GM18873 (cell line): ENCODE data around the gene SLC6A3.
"Not testable (repeated sequence)": the region's sequence is repeated elsewhere in the genome, so short reads cannot be mapped to it uniquely, and the experiment has no call there.

Source experiments
- ATAC-seq: cut with Tn5 transposase; IDR thresholded peaks from one replicate; pipeline ENCODE4 v1.9.1; 2021; ENCODE audit warnings: mild to moderate bottlenecking, moderate library complexity, moderate number of reproducible peaks; ENCODE audit not compliant: unreplicated experiment, low FRiP score

SLC6A3 gene

DNA sequence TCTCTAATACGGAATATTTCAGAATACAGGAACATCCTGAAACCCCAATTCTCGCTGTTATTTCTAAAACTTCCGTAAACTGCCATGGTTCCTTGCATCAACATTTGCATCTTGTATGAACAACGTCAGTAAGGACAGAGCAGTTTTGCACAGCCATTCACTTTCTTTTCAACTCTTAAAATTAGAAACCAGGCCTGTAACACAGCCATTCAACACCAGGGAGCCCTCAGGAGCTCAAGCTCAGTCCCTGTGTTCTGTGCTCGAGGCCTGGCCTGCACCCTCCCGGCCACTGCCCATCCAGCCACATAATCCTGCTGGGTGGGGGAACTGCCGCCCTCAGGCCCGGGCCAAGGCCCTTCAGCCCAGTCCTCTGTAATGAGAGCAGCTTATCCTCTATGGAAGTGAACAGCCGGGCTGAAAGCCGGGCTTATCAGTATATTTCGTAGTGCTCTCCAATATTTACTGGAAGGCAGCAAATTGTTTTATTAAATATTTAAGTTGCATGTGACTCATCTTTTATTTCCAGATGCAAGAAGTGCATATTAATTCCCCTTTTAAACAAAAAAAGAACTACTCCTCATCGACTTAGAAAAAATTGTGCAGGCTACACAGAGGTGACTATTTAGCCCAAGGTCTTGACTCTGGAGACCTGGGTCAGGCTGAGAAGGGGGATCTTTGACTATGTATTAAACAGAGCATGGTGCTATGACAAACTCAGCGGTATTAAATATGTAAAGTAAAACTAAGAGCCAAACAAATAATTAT, 33.2 kb upstream of the SLC6A3 start:
- ATAC-seq, result no peak

DNA sequence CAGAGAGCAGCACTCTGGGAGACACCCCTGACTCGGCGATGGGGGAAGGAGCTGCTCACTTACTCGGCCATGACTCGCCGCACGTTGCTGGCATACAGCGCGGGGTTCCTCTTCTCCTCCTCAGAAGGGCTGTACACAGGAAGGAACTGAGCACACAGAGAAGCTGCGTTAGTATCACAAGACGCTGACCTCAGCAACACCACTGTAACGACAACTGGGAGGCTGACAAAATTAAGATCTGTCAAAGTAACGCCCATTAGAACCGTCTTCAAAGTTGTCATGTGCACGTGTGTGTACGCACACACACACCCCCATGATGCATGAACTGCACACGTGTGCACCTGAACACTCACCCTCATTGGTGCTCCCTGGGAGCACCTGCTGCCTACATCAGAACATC, 32.1 kb upstream of the SLC6A3 start:
- ATAC-seq, result no peak

DNA sequence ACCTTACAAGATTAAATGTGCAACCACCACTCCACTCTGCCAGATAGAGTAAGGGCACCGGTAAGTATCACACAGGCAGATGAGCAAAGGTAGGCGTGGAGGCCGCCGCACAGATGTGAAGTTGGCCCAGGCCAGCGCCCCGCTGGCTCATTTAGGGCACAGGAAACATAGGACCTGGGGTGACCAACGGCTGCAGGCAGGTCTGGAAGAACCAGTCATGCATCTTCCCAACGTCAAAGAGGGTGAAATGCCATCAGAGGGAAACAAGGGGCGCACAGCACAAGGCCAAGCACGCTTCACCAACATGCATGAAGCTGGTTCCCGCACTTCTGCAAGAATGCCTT, 31.7 kb upstream of the SLC6A3 start:
- no peak for ATAC-seq

DNA sequence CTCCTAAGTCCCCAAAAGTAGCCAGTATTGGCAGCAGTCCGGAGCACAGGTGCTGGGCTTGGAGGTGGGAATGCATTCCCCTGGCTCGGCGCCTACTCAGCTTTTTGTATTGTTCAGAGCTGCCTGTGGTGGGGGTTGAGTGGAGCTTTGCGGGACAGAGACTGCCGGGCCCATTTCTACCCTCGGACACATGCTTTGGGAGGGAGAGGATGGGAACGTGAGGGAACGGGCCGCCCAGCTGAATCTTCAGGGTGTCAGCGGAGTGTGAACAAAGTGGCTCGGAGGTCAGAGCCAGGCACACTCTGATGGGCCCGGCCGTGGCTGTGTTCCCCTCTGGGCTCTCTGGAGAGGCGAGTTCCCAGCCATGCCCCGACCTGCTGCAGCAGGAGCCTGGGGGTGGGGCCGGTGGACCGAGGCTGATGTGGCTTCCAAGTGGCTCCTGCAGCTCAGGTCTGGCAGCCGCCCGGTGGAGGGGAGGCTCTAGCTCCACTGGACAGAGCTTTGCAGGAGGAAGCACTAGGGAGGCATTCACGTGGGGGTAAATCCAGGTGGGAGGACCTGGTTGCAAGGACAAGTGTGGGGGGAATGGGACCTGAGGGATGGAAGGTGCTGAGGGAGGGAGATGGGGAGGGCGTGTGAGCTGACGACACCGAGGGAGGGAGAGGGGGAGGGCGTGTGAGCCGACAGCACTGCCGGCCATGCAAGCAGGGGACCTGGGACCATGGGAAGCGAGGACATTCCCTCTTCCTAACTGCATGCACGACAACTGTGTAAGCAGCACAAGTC, 31.1 kb upstream of the SLC6A3 start:
- no peak for ATAC-seq

DNA sequence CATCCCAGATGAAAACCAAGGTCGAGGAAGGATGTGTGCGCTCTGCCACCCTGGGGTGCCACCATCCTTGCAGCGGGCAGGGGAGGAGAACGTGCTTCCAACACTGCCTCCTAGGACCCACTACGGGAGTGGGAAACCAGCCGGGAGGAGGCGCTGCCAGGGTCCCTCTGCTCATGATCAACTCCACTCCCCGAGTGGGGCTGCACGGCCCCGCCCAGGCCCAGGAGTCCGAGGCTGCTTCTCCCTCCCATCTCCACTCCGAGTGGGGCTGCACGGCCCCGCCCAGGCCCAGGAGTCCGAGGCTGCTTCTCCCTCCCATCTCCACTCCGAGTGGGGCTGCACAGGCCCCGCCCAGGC, 30.3 kb upstream of the SLC6A3 start:
- ATAC-seq, result not testable (repeated sequence)

DNA sequence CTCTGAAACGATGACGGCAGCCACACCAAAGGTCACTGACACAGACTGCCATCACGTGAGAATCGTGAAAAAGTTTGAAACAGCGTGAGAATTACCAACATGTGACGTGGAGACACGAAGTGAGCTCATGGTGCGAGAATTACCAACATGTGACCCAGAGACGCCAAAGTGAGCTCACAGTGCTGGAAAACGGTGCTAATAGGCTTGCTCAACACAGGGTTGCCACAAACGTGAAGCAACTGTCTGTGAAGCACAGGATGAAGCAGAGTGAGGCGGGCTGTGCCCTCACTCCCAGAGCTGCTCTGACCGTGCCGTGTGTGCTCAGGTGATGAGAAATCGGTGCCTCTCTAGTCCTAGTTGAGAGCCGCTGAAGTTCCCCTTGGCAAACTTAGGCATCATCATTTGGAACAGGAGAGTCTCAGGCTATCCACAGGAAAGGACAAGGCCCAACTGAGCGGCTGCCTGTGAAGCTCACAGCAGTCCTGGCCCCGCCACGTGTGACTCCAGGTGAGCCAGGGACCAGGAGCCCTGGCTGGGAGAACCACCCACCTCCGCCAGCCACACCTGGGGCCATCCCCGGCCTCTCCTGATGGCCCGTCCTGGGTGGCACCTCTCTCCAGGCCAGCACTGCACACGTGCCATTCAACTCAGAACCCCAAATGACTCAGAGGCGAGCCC, 29.8 kb upstream of the SLC6A3 start:
- ATAC-seq, result no peak

DNA sequence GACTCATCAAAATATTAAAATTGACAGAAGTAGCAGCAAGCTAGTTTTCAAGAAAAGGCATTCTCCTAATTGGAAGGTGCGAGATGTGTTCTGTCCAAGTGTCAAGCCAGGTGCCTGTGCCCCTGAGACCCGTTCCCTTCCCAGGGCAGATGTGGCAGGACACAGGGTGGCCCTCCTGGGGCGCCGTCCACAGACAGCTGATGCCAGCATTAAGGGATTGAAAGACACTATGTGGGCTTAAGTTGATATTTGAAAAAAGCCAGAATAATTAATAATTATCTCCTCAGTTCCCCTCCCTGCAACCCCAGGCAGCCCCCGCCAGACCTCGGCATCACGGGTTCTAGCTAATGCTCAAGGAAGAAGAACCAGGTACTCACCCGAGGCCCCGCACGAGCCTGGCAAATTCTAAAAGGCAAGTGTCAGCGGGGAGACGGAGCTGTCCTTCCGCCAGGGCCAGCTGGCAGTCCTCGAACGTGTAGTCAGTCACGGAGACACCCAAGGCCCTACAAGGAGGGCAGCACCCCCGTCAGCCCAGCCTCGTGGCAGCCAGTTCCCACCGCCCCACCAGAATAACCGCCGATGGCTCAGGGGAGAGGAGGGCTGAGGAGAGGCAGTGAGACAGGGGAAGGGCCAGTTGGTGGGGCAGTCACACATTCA, 29.1 kb upstream of the SLC6A3 start:
- no peak for ATAC-seq

DNA sequence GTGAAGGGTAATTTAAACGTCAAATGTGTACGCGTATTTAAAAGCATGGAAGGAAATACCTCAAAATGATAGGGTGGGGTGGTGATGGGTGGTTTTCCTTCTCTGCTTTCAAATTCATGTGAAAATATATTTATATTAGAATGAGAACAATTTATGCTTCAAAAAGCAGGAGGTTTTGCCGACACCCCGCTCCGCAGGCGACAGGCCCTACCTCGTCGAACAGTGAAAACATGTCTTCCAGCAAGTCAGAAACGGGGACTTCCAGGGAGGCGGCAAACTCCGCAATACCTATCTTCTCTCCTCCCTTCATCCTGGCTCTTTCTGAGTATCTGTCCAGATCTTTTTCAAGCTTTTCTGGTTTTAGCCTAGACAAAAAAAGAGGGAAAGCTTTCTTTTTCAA, 28.5 kb upstream of the SLC6A3 start:
- no peak for ATAC-seq

DNA sequence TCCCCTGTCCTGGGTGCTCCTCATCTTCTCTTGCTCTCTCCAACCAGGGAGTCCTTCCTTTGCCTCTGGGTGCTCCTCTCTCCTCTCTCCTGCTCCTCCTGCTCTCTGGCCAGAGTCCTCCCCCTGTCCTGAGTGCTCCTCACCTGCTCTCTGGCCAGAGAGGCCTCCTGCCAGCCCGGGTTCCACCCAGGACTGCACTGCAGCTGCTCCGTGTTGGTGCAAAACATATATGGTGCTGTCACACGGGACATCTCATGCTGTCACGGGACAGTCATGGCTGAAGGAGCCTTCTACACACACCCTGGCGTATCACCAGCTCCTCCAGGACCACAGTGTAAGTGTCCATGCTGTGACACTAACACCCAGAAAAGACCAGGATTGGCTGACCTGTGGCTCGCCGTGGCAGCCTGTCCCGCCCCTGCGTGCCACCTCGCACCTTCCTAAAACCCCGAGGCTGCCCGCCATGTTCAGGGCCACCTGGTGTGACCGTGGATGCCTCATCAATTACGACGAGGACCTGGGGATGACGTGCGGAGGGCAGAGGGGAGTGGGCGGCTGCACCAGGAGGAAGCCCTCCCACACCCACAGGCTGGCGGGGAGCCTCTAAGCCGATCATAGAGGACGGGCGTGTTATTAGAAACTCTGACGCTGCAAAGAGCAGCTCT, 27.9 kb upstream of the SLC6A3 start:
- no peak for ATAC-seq

DNA sequence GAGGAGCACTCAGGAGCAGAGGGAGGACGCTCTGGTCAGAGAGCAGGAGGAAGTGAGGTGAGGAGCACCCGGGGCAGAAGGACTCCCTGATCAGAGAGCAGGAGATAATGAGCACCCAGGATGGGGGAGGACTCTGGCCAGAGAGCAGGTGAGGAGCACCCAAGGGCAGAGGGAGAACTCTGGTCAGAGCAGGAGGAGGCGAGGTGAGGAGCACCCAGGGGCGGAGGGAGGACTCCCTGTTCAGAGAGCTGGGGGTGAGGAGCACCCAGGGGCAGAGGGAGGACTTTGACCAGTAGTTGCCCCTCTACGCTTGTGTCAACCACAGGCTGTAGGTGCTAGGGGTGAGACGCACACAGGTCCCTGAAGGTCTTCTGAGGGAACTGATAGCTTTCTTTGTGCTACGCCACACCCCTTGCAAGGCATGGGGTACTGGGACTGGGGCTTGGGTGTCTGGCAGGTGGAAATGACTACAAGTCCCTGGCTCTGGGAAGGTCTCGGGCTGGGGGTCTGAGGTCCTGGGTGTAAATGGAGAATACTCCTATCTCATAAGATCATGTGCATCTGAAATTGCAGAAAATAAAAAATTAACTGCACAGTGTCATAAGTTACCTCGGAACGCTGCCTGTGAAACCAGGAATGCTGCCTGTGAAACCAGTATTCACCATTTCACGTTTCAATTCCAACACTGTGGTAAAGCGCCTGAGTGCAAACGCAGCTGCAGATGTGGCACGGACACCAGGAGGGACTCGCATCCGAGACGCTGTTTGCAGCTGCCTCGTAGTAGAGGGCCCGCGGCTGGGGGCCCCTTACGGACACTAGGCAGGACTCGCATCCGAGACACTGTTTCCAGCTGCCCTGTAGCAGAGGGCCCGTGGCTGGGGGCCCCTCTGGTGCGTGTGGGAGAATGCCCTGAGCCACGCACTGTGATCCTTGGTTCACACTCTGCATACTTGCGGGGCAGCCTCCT, 27.0 kb upstream of the SLC6A3 start:
- no peak for ATAC-seq

DNA sequence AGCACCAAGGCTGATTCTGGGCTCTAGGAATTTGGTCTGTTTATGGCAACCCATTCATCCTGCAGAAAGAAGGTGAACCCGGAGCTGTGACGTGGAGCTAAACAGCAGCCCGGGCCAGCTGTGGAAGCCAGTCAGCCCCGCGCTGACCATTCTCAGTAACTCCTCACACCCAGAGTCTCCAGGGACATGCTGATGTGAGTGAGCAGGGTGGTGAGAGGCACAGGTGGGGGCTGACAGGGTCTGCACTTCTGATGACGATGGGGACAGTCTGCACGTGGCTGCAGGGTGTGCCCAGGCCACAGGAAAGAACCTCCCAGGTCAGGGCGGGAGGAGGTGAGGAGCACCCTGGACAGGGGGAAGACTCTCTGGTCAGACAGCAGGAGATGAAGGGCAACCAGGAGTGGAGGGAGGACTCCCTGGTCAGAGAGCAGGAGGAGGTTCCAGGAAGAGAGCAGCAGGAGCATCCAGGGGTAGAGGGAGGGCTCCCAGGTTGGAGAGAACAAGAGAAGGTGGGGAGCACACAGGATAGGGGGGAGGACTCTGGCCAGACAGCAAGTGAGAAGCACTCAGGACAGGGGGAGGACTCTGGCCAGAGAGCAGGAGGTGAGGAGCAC, 26.1 kb upstream of the SLC6A3 start:
- ATAC-seq, result no peak

DNA sequence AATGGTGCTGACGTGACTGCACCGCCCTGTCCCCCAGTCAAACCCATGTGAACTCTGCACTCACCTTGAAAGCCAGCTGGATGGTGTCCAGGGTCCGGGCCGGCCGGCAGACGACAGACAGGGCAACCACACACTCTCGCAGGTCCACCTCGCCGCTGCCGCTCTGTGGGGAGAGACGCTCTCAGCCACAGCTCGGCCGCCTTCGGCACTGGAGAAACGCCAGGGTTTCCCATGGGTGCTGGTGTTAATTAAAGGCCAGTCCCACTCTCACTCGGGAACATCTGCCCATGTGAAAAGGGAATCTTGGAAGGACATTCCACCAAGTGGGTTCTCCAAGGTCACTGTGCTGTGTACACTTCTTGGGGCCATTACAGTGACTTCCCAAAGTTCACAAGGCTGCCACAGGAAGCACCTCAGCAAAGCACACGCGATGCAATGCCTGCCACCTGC, 25.5 kb upstream of the SLC6A3 start:
- ATAC-seq, result no peak

DNA sequence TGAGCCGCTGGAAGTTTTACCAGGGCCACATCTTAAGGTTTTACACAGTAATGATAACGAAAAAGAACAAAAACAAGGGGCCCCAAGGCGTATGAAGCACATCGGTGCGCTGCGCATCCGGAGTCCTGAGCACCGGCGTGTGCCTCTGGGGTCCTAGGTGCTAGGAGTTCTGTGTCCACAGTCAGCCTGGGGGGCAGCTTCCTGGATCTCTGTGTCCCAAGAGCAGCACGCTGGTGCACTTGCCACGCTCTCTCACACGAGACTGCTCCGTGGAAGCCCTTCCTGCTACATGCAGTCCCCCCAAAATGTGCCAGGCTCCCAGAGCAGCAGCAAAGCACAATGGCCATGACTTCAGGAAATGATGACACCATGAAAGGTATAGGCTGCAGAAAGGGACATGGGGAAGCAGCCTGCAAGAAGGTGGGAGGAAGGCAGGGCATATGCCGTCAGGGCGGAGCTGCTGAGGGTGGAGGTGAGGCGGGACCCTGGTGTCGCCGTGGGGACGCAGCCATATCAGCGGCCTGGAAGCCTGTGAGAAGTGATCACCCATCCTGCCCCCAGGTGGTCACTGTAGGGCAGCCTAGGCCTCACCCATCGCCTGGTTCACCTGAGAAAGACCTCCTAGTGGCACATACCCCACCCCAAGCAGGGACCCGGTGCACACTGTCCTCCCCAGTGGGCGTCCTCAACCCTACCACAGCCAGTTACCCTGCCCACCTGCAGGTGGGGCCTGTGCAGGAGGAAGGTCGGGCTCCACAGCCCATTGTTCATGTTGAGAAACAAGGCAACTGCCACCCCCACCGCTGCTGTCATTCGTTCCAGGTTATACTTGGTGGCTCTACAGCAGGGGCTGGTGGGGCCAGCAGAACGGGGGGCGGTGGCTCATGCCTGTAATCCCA, 23.6 kb upstream of the SLC6A3 start:
- no peak for ATAC-seq

DNA sequence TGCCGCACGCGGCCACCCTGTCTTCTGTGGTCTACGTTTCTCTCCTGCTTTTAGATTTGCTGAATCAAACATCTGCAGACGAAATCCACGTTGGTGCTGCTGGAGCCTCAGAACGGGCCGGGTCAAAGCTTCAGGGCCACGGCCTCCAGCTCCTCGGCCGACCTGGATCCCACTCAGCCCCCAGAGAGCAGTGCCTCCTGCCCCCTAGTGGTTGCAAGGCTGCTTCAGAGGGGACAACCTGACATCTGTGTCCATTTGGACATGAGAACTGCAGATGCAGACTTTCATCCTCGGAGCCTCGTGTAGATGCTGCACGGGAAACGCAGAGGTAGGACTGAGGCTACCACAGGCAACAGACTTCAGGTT, 23.0 kb upstream of the SLC6A3 start:
- no peak for ATAC-seq

DNA sequence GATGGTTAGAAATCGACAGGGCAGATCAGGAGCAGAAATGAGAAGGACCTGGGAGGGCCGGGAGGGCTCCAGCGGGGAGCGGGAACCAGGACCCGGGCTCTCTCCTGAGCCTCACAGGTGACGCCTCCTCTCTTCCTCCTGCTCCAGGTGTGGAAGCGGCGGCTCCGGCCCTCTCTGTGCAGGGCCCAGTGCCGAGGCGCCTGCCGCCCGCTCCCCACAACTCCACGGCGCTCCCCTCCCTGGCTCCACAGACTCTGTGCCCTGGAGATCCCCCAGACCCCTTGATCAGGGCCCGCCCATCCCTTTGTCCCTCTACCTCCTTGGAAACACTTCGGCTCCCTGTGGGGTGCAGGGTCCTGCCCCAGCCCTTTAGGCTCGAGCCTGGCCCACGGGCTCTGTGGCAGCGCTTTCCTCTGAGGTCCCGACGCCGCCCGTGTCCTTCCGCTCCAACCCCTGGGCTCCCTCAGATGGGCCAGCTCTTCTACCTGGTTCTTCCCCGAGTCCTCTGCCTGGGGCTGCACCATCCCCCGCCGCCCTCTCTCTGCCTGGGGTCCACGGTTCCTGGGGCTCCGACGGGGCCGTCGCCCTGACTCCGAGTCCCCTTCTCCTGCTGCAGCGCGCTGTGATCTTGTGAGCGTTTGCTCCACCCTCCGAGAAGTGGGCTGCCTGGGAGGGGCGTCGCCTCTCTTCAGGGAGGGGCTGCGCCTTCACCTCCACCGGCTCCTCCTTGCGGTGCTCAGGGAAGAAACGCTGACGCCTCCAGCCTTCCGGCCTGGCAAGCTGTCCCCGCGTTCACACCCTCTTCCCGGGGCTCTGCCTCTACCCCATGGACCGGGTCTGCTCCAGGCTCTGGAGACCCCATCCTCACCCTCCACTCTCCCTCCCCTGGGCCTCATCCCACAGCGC, 22.4 kb upstream of the SLC6A3 start:
- no peak for ATAC-seq

DNA sequence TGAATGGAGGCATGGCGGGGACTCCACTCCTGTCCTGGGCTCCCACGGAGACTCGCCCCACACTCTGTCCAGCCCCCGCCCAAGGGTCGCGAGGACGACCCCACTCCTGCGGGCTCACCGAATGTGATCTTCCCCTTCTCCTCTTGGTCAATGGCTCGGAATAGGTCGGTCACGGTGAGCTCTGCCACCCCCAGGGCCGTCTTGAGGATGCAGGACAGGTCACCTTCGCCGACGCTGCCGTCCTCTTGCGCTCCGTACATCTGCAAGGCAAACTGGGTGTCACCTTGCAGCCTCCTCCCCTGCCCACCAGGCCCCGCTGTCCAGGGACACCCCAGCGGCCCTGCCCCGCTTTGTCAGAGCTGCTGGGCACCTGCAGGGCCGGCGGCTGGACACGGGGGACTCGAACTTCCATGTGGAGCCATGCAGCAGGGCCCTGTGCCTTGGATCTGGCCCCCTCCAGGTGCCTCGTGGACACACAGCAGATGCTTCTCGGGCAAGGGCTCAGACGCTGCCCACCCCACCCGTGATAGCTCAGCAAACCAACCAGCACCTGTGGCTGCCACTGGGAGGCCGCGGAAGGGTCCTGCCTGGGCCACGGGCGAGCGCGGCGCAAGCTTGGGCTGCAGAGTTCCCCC, 21.5 kb upstream of the SLC6A3 start:
- no peak for ATAC-seq
